Choroid plexus epithelial cell (primary cell): ENCODE results near the gene MYBPHL.

Experiments used
- DNase-seq: peaks from one replicate; pipeline ENCODE4 v3.0.0-alpha.2; 2010; ENCODE audit warnings: low read depth
- H3K4me3 ChIP-seq: 2 replicates; pipeline ENCODE4 v1.5.1; 2011; ENCODE audit warnings: low read depth, mild to moderate bottlenecking, control low read depth, low read length, moderate library complexity
- TF ChIP-seq, protein P1 (sequence below): conservative IDR thresholded peaks from 2 replicates; pipeline ENCODE4 v1.5.1; 2011; ENCODE audit warnings: low read depth, mild to moderate bottlenecking, control low read depth, inconsistent platforms, low read length, moderate library complexity

The MYBPHL gene

DNA sequence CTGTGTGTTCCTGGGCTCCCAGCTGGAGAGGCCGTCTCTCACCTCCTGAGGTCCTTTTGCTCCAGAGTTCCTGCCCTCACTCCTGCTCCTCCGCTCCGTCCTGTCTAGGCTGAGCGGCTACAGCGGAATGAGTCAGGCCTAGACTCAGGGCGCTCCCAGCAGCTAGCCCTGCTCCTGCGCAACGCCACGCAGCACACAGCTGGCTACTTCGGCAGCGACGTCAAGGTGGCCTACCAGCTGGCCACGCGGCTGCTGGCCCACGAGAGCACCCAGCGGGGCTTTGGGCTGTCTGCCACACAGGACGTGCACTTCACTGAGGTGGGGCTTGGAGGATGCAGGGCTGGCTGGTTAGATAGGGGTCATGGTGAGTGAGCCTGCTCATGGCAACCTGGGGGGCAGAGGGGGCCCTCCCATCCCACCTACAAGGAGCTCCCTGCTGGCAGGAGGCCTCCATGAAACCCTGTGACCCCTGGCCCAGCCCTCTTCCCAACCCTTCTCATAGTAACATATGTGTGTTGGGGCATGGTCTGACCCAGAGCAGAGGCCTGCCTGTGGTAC is 39.0 kb downstream of the MYBPHL start:
- no peak for DNase-seq
- no peak overlapping the region for H3K4me3 ChIP-seq
- TF ChIP-seq, protein P1, sequence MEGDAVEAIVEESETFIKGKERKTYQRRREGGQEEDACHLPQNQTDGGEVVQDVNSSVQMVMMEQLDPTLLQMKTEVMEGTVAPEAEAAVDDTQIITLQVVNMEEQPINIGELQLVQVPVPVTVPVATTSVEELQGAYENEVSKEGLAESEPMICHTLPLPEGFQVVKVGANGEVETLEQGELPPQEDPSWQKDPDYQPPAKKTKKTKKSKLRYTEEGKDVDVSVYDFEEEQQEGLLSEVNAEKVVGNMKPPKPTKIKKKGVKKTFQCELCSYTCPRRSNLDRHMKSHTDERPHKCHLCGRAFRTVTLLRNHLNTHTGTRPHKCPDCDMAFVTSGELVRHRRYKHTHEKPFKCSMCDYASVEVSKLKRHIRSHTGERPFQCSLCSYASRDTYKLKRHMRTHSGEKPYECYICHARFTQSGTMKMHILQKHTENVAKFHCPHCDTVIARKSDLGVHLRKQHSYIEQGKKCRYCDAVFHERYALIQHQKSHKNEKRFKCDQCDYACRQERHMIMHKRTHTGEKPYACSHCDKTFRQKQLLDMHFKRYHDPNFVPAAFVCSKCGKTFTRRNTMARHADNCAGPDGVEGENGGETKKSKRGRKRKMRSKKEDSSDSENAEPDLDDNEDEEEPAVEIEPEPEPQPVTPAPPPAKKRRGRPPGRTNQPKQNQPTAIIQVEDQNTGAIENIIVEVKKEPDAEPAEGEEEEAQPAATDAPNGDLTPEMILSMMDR = no peak

DNA sequence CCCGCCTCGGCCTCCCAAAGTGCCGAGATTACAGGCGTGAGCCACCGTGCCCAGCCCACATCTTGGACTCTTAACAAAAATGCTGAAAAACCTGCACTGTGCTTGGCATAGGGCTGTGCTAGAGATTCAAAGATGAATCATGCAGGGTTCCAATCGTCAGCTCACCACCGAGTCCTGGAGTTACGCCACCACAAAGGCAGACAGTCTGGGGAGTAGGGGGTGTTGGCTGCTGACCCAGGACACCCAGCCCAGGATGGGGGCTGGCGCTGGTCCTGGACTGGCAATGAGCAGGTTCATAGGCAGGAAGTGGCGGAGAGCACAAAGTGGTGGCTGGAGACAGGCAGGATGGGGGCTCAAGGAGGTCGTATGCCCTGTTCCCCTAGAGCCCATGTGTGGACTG is 39.8 kb downstream of the MYBPHL start:
- DNase-seq = peak; percentile 51
- TF ChIP-seq, protein P1 = no peak
- no peak overlapping the region for H3K4me3 ChIP-seq

DNA sequence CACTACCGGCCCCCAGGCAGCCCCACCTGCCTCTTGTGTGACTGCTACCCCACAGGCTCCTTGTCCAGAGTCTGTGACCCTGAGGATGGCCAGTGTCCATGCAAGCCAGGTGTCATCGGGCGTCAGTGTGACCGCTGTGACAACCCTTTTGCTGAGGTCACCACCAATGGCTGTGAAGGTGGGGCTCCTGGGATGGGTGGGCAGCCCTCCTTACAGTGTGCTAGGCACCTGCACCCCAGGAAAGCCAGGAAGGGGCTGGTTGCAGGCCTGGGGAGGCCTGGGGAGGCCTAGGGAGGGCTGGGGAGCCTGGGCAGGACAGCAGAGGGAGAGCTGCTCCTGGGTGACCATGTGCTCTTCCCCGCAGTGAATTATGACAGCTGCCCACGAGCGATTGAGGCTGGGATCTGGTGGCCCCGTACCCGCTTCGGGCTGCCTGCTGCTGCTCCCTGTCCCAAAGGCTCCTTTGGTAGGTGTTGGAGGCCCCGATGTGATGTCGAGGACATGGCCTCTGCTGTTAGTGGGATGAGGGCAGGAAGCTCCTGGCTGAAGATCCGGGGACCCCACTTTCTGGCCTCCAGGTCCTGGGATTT is 41.0 kb downstream of the MYBPHL start:
- no peak overlapping the region for H3K4me3 ChIP-seq
- TF ChIP-seq, protein P1 = no peak

DNA sequence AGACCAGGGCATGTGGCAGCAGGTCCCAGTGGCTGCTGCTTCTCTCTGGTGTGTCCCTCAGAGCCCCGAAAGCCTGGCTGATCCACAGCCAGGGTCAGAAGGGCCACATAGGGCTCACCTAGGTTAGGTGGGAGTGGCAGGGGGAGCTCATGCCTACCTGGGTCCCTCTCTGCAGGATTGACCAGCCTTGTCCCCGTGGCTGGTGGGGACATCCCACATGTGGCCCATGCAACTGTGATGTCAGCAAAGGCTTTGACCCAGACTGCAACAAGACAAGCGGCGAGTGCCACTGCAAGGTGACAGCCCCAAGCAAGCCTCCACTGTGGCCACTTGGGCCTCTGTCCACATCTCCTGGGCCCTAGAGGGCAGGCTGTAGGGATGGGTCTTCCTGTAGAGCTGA is 41.8 kb downstream of the MYBPHL start:
- H3K4me3 ChIP-seq = no peak overlapping the region
- TF ChIP-seq, protein P1 = no peak
- no peak for DNase-seq

More for the DNA sequence above, 41.0 kb downstream of the MYBPHL start:
- no peak for DNase-seq

DNA sequence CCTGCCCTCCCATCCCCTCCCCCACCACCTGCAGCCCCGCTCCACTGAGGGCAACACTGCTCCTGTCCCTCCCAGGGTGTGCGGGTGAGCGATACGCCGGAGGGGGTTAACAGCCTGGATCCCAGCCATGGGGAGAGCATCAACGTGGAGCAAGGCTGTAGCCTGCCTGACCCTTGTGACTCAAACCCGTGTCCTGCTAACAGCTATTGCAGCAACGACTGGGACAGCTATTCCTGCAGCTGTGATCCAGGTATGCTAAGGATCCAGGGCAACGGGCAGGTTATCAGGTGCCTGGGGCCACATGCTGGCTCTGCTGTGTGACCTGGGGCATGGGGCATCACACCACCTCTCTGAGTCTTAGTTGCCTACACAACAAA is 42.4 kb downstream of the MYBPHL start:
- H3K4me3 ChIP-seq = no peak overlapping the region
- TF ChIP-seq, protein P1 = no peak
- DNase-seq = no peak

DNA sequence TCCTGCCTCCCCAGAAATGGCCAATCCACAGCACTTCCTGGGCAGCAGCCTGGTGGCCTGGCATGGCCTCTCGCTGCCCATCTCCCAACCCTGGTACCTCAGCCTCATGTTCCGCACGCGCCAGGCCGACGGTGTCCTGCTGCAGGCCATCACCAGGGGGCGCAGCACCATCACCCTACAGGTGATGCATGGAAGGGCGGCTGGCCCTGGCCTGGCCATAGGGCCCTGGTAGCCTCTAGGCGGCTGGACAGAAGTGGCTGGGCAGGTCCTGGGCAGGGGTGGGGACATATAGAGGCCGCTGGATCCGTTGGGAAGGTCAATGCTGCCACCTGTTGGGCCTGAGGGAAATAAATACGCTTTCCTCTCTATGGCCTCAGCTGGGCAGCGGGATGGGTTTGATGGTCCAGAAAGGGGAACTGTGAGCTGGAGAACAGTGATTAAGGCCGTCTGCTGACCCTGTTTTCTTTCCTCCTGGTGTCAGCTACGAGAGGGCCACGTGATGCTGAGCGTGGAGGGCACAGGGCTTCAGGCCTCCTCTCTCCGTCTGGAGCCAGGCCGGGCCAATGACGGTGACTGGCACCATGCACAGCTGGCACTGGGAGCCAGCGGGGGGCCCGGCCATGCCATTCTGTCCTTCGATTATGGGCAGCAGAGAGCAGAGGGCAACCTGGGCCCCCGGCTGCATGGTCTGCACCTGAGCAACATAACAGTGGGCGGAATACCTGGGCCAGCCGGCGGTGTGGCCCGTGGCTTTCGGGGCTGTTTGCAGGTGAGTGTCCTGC is 43.0 kb downstream of the MYBPHL start:
- TF ChIP-seq, protein P1 = peak; percentile 95
- H3K4me3 ChIP-seq = no peak overlapping the region
- peak; percentile 79 for DNase-seq
